SIG-M5 treated with dmso at 0.1 percent for 504 hours (cell line): Measurements from ENCODE around the gene CXXC5.

Experiments
- DNase-seq: peaks from one replicate; lab custom pipeline; 2025; ENCODE audit not compliant: unreplicated experiment; lab: John Stamatoyannopoulos, UW

Gene CXXC5

GRCh38 chr5:139690803-139691629 is 42.9 kb downstream of the CXXC5 start:
- no peak for DNase-seq

- no peak for DNase-seq
Measured at GRCh38 chr5:139692148-139692547, 44.0 kb downstream of the CXXC5 start.

- no peak for DNase-seq
Measured at GRCh38 chr5:139692679-139693308, 44.6 kb downstream of the CXXC5 start.

GRCh38 chr5:139693676-139694364 is 45.7 kb downstream of the CXXC5 start:
- DNase-seq, result no peak

GRCh38 chr5:139694556-139695177 is 46.5 kb downstream of the CXXC5 start:
- no peak for DNase-seq

GRCh38 chr5:139695178-139695573 is 47.0 kb downstream of the CXXC5 start:
- no peak for DNase-seq

- DNase-seq, result no peak
Measured at GRCh38 chr5:139696167-139696893, 48.2 kb downstream of the CXXC5 start.

- no peak for DNase-seq
Measured at GRCh38 chr5:139696894-139697658, 48.9 kb downstream of the CXXC5 start.

- no peak for DNase-seq
Measured at GRCh38 chr5:139698490-139699146, 50.5 kb downstream of the CXXC5 start.

- DNase-seq, result no peak
Measured at GRCh38 chr5:139699351-139699750, 51.2 kb downstream of the CXXC5 start.

GRCh38 chr5:139700711-139701055 is 52.5 kb downstream of the CXXC5 start:
- DNase-seq, result no peak

GRCh38 chr5:139701056-139701741 is 53.0 kb downstream of the CXXC5 start:
- DNase-seq, result no peak

GRCh38 chr5:139702548-139702947 is 54.4 kb downstream of the CXXC5 start:
- no peak for DNase-seq

- DNase-seq, result no peak
Measured at GRCh38 chr5:139704748-139705147, 56.6 kb downstream of the CXXC5 start.

- no peak for DNase-seq
Measured at GRCh38 chr5:139705191-139705590, 57.0 kb downstream of the CXXC5 start.

- DNase-seq, result no peak
Measured at GRCh38 chr5:139705655-139706587, 57.8 kb downstream of the CXXC5 start.

- DNase-seq, result no peak
Measured at GRCh38 chr5:139707445-139708003, 59.4 kb downstream of the CXXC5 start.

- no peak for DNase-seq
Measured at GRCh38 chr5:139708434-139708861, 60.3 kb downstream of the CXXC5 start.
